NCI-H2107 (cell line): ENCODE measurements around the gene PTCH1.

Experiments used
- DNase-seq: peaks from one replicate; lab custom pipeline; 2025; lab: John Stamatoyannopoulos, UW

PTCH1 gene

DNA sequence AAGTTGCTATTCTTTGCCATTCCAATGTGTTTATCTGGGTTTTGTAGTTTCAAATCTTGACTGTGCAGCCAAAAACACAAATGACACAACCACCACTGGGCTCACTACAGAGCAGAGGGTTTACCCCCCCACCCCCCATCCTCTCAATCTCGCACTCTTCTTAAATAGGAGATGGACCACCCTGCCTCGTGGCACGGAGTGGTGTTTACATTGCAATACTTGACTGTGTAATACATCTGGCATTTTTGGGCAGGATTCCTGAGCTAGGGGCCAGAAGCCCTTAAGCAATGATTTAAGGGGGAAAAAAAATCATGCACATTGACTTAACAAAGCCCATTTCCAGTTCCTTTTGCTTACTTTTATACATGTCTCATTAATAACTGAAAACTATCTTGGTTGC, 19.0 kb downstream of the PTCH1 start:
- no peak for DNase-seq

DNA sequence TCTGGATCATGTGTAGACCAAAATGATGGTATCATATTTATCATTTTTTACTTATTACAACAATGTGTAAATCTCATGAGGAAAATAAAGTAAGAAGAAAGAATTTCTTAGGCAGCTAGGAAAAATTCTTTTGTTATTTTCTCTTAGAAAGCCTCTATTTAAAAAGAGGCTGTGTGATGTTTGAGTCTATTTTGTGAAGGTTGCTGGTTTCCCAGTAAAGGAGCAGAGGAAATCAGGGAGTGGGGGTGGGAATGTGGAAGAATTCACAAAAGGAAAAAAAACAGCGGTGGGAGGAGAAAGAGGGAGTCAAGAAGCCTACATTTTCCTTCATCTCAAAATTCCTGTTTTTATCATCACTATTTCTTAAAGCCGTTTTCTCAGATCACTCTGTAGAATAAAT, 20.1 kb downstream of the PTCH1 start:
- no peak for DNase-seq

DNA sequence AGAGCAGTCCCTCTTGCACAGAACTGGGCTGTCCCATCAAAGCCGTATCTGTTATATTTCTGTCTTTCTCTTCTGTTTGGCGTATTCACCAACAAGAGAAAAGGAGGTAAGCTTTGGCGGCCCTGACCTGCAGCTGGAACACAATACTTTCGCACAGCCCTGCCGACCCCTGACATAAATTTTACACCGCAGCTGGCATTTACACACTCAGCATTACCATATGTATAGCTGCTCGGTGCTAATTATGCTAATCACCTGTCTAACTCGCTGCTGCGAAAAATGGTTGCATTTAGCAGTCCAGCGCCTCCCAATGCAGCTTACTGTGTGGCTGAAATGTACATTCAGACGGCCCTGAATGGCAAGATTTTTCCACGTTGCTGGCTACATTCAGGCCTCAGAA, 20.8 kb downstream of the PTCH1 start:
- no peak for DNase-seq

DNA sequence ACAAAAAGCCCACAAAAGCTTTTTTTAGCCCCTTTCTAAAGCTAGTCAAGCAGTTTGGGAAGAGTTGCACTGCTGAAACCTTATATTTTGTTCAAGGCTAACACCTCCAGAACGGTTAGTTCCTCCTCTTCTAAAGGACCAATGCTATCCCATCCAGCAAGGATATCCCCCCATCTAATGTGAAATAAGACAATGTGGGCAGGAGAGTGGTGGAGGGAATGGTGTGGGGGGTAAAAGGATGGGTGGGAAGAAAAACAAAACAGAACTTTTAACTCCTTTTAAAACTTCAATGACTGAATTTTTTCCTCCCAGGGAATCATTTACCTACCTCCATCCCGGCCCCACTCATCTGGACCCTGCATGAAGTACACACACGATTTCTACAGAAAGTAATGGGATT, 21.2 kb downstream of the PTCH1 start:
- DNase-seq, result no peak

DNA sequence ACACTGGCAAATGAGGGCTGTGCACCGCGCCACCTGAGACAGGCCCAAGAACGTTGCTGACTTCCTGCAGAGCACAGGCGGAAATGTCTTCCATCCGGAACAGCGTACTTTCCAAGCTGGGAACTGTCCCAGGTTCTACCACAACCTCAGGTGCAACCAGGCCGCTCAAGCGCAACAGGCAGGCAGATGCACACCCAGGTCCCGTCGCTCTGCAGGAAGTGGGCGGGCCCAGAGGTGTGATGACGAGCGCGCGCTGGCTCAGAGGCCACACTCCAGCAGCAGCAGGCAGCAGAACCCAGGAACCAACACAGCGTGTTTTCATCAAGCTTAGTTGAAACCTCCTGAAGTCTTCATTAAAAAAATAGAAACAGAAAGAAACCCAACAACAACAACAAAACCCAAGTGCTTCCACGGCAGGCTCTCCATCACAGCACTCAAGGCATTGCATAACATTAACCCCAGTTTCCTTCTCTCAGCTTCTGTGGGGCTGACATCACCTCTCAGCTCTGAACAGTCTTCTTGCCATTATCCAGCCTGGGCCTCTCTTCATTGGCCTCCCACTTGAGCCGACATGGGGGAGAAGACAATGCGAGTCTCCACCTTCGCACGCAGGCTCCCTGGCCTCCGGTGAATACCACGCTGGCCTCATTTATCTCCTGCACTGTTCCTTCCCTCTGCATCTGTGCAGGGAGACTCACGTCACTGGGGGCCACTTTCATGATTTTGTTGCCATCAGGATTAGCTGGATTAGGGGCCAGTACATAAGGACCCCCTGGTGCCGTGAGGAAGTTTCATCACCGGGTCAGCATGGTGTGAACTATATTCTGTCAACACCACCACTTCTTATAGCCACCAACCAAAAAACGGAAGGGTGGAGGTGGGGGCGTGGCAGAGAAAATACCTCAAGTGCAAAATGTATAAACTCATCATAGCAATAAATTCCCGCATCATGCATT, 22.1 kb downstream of the PTCH1 start:
- peak; percentile 68 for DNase-seq

DNA sequence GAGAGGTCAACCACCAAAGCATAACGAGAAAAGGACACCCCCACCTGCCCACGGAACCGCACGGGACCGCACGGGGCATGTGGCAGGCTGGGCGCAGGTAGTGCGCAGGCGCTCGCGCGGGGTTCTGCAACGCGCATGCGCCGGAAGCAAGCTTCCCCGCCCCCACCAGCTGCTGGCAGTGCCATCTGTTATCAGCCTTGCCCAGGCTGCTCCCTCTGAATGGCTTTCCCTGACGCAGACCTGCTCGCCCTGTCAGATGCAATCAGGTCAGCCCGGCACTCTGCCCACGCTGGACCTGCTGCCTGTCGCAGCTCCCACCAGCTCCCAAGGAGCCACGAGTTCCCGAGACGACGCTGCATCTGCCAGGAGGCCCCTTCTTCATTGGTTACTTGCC, 22.8 kb downstream of the PTCH1 start:
- DNase-seq, result peak; percentile 50

DNA sequence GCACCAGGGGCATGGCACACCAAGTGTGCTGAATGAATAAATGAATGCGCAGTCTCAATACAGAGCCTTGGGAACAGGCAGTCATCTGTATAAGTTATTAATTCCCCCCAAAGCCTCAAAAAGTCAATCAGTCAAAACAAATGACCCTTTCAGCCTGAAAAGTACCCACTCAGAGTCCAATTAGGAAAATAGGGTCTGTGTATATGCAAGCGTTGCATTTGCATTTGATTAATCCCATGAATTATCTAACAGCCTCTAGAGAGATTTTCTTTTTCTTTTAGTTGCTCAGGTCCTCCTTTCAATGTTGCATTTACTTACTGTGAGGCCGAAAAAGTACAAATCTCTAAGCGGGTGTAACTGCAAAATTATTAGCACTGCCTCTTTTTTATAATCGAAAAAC, 23.4 kb downstream of the PTCH1 start:
- DNase-seq, result no peak

DNA sequence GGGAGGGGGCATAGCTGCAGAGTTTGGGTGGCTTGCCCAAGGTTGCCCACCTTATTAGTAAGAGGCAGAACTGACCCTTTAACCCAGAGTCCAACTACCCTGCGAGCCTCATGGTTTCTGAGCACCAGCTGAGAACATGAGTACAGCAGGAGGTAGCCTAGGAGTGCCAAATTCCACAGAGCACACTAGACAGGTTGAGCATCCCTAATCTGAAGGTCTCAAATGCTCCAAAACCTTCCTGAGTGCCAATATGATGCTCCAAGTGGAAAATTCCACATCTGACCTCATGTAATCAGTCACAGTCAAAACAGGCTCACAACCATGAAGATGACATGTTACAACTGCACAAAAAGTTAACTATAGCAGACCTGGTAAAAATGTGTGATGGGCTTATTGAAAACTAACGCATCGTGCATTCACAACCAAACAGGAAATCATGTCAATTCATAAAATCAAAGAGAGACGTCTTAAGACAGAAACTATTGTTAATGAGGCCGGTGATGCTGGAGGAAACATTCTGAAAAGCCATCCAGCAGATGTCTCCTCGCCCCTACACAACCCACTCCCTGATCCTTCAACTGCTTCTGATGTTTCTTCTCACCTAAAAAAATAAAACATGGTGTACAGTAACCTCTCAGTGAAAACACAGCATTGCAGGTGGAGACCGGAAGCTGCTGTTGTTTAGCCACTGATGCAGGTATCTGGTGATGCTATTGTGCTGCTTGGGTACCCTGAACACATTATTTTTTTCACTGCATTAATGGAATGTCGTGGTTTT, 25.0 kb downstream of the PTCH1 start:
- no peak for DNase-seq

DNA sequence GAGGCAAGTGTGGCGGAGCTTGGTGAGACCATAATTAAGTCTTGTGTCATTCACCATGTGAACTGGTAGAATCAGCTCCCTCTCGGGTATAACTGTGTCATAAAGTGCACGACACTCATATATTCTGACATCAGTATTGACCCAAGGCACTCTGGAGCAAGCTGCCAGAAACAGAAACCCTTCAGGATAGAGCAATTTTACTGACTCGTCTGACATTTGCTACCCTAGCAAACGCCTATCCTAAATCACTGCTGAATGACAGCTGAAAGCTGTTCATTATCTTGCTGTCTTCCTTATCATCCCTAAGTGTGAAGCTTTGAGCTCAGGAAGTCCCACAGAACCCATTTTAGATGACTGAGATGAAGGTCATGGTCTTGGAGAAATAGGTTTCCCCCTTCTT, 27.8 kb downstream of the PTCH1 start:
- DNase-seq, result no peak

DNA sequence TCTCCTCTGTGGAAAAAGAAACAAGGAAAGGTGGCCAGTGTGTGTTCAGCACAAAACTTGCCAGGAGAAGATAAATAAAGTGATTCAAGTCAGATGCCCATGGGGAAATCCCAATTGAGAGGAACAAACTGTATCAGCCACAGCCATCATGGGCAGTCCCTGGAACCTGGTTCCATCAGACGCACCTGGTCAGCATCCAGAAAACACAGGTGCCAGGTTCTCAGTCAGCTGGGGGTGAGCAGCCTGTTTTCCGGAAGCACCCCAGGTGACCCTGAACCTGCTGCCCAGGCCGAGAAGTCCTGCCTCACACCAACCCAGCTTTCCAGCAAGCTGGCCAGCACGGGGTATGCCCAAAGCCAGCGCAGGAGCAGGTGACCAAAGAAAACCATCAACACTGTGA, 30.5 kb downstream of the PTCH1 start:
- DNase-seq, result no peak

DNA sequence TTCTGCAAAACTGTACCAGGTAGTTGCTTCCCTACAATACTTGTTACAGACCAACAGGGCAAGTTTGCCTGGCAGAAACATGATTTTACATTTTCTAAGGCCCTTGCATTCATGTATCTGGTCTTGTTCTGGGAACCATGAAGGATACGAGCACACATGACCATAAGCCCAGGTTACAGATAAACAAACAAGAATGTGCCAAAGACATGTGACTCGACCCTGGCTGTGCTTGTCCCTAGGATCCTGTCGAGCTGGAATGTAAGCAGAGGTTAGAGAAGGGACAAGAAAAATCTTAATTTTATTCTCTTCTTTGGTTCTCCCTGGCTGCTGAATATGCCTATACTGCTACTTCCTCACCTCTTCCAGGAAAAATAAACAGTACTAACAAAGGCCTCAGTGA, 32.5 kb downstream of the PTCH1 start:
- no peak for DNase-seq

DNA sequence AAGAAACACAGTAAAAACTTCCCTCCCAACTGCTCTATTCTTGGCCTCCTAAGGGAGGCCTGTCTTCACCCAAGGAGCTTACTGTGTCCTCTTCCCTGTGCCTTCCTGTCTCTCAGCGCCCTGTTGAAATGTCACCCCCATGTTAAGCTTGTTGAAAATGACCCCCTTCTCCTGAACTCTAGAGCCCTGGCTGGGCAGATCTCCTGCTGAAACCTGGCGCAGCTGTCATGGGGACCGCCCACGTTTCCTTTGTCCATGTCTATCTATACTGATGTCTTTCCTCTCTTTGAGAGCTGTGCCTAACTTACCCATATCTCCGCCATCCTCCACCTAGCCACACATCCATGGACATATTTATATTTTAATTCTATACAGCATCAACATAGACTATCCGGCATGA, 33.3 kb downstream of the PTCH1 start:
- no peak for DNase-seq

DNA sequence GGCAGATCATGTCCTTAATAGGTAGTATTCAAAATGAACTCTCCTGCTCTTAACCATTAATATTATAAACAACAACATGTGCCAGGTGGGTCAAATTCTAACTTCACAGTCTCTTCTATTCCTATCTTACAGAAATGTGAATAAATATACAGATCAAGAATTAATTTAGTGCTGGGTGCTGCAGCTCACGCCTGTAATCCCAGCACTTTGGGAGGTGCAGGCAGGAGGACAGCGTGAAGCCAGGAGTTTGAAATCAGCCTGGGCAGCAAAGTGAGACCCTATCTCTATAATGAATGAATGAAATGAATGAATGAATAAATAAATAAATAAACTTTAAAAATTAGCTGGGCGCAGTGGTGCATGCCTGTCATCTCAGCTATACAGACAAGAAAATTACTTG, 34.1 kb downstream of the PTCH1 start:
- no peak for DNase-seq

DNA sequence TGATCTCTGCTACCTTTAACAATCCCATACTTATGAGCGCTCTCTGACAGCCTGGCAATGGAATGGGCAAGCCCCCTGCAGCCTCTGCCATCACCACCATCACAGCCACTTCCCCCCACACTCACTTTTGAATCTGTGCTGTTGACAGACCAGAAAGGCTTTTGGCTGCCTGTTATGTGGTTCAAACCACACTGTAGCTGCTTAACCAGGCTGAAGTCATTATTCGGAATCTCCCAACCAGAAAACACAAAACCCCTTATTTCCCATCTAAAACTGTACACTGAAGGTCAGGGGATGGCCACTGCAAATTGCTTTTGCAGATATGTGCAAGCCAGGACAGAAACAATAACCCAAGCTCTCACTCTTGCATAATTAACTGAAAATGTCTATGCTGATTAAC, 35.8 kb downstream of the PTCH1 start:
- no peak for DNase-seq

DNA sequence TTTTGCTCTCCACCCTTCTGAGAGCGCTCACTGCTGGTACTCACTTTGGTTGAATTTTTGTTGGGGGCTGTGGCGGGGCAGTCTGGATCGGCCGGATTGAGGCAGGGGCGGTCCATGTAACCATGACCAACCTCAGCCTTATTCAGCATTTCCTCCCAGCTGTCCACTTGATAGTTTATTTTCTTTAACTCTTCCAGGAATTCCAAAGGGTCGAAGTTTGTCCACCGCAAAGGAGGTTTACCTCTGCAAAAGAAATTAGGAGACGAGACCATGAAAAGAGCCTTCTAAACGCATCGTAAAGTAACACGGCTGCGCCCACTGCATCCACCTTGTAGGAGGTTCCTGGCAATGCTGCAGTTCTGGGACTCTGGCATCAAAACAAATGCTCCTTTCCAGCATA, 36.4 kb downstream of the PTCH1 start:
- no peak for DNase-seq

DNA sequence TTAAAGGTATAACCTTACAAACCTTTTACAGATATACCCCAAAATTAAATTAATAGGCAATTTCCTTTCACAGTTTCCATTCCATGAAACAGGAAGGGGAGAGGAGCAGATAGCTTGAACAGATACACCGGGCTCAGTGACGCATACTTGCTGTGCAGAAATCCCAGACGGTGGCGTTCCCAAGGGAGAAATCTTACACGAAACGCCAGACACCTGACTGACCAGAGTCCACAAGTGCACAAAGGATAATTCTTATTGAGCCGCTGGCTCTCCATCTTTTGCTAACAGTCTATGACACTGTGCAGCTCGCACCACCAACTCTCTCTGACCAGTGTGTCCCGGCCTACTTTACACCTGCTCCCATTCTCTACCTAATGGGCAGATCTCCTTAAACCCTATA, 37.4 kb downstream of the PTCH1 start:
- no peak for DNase-seq

DNA sequence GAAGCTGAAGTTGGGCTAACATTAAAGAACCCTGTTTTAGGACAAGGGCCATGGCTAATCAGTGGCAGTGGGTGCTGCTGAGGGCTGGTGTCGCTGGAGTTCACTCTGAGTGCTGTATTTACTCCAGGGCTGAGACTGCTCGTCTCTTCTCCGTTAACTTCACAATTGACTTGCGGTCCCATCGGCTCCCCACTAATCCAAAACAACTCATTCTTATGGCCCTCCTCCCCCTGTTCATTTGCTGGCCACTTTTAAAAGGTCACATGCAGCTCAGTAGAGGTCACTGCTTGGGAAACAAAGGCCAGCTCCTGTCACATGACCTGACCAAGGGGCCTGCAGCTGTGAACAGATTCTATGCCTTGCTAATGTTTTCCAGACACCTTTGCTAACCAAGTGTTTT, 38.4 kb downstream of the PTCH1 start:
- DNase-seq, result no peak

DNA sequence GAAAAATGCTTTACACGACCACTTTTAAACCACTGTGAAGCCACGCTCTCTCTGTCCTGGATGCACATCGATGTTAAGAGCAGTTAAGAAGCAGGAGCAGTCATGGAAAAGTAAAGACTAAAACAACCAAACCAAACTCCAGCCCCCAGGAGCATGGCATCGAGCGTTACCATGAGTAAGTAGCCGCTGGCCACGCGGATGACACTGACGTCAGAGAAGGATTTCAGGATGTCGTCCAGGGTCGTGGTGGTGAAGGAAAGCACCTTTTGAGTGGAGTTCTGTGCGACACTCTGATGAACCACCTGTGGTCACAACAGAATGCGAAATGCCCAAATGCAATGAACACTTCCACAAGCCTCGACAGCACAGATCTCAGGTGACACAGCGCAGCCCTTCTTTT, 38.9 kb downstream of the PTCH1 start:
- no peak for DNase-seq

DNA sequence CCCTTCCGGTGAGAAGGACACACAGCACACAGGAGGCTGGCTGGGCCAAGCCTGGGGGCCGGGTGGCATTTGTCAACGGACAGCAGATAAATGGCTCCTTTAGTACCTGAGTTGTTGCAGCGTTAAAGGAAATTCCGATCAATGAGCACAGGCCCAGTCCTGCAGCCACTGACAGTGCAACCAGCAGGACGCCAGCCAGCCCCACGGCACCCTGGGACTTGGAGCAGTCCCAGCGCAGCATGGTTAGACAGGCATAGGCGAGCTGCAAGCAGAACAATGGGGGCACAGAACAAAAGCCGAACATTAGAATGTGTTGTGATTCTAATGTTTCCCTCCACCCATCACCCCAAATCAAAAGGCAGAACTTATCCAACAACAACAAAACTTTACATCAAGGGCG, 39.3 kb downstream of the PTCH1 start:
- DNase-seq, result no peak

DNA sequence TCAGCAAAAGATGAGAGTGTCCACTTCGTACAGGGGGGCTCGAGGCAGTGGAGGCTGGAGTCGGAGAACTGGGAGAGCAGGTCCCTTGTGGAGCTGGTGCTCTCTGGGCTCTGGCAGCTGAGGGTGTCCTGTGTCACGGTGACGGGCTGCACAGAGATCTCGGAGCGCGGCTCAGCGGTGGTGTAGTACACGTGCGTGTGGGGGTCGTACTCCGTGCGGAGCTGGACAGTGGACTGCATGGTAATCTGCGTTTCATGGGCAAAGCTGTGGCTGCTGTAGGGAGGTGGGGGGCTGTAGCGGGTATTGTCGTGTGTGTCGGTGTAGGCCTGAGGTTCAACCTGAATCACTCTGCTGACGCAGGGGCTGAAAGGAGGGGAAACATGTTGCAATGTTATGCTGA, 48.0 kb downstream of the PTCH1 start:
- no peak for DNase-seq

DNA sequence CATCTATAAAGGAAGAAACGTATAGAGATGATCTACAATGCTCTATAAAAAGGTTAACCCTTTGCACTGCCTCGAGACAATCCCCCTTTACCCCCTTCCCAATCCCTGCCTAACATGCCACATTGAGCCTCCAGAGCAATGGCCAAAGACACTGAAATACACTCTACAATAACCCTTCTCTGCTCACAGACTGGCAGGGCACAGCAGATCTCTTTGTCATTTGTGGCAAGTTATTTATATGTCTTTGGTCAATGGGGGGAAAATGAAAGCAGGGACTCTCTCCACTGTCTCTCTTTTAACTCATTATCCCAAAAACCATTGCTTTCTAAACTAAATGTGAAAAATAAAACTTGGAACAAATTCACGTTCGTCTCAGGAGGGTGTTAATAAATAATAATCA, 51.7 kb downstream of the PTCH1 start:
- no peak for DNase-seq

DNA sequence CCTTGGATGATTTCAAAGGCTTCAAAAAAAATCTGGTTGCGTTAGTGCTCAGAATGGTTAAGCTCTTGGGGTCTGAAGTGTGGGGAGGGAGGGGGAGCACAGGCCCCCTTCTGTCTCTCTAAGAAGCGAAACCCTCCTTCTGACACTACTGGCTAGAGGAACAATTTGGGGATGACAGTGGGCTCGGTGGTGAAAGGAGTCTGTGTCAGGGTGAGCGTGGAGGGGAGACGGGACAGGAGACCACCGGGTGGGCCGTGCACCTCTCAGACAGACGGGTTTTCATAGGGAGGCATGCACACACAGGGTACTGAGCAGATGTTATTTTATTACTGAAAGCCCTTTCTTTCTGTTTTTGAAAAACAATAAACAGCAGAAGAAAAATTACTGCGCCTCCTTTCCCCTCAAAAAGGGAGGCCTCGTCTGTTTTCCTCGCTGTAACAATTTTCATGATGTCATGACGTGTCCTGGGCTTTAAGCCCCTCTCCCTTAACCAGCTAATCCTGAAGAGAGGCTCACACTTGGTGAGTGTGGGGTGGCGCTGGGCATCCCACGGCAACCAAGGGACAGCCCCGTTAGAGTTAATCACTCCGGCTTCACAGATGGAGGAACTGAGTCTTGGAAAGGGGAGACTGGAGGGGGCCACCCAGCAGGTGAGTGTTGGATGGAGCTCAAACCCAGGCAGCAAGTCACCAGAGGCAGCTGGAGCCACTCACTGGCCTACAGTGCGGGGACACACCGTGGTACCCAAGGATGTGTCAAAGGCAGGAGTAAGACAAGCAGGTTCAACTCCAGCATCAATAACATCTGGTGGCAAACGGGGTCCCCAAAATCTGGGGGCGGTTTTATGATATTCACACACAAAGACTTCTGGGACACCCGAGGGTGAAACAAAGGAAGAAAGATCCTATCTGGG, 53.4 kb downstream of the PTCH1 start:
- no peak for DNase-seq
